Fibroblast of mammary gland (primary cell): Measurements from ENCODE around the gene GAB3.

Experiments
- DNase-seq: peaks from one replicate; pipeline ENCODE4 v3.0.0-alpha.2; 2010; ENCODE audit warnings: low read depth
- H3K4me3 ChIP-seq: 2 replicates; pipeline ENCODE4 v1.5.1; 2011; ENCODE audit warnings: low read depth, mild to moderate bottlenecking, low read length, moderate library complexity; ENCODE audit not compliant: control insufficient read depth
- CTCF ChIP-seq: conservative IDR thresholded peaks from 2 replicates; pipeline ENCODE4 v1.5.1; 2011; ENCODE audit warnings: low read depth, low read length, inconsistent platforms; ENCODE audit not compliant: control insufficient read depth, insufficient read depth

GAB3 gene

GRCh38 chrX:154737136-154737535, 13.7 kb downstream of the GAB3 start:
- H3K4me3 ChIP-seq: no peak overlapping the region
- TF ChIP-seq CTCF: no peak
- DNase-seq: no peak

- no peak for TF ChIP-seq CTCF
- no peak overlapping the region for H3K4me3 ChIP-seq
- peak; percentile 95 for DNase-seq
Observed at GRCh38 chrX:154735695-154736393, 15.0 kb downstream of the GAB3 start.

GRCh38 chrX:154734061-154734781, 16.7 kb downstream of the GAB3 start:
- no peak overlapping the region for H3K4me3 ChIP-seq
- TF ChIP-seq CTCF: no peak
- peak; percentile 86 for DNase-seq

- peak; percentile 76 for DNase-seq
- TF ChIP-seq CTCF: no peak
- H3K4me3 ChIP-seq: no peak overlapping the region
Observed at GRCh38 chrX:154733066-154733425, 17.8 kb downstream of the GAB3 start.

- H3K4me3 ChIP-seq: no peak overlapping the region
- TF ChIP-seq CTCF: no peak
- DNase-seq: peak; percentile 77
Observed at GRCh38 chrX:154732421-154733065, 18.3 kb downstream of the GAB3 start.

GRCh38 chrX:154731881-154732280, 19.0 kb downstream of the GAB3 start:
- no peak for TF ChIP-seq CTCF
- no peak overlapping the region for H3K4me3 ChIP-seq
- DNase-seq: peak; percentile 70
